Measurements from ENCODE around the gene MEGF8.

DNA sequence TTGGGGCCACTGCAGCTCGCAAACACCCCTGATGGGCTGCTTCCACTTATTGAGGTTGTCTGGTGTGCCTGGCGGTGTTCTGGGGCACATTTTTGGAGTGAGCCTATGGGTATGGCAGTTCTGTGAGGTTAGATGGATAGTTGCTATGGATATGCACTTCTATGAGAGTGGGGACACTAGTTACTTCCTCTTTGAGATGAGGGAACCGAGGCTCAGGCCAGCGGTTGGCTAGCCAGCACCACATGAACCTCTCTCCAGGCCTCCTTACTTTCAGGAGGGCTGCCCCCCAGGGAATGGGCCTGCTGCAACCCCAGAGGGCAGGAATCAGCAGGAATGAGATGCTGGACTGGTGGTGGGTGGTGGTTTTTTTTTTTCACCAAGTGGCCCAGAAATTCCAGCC lies 37.0 kb upstream of the MEGF8 start:
- TF ChIP-seq, protein P1, sequence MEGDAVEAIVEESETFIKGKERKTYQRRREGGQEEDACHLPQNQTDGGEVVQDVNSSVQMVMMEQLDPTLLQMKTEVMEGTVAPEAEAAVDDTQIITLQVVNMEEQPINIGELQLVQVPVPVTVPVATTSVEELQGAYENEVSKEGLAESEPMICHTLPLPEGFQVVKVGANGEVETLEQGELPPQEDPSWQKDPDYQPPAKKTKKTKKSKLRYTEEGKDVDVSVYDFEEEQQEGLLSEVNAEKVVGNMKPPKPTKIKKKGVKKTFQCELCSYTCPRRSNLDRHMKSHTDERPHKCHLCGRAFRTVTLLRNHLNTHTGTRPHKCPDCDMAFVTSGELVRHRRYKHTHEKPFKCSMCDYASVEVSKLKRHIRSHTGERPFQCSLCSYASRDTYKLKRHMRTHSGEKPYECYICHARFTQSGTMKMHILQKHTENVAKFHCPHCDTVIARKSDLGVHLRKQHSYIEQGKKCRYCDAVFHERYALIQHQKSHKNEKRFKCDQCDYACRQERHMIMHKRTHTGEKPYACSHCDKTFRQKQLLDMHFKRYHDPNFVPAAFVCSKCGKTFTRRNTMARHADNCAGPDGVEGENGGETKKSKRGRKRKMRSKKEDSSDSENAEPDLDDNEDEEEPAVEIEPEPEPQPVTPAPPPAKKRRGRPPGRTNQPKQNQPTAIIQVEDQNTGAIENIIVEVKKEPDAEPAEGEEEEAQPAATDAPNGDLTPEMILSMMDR (IDR thresholded peaks at IDR 0.05) = no peak
- no peak for TF ChIP-seq ZFX (IDR thresholded peaks at IDR 0.05; ENCODE audit: borderline replicate concordance)

All from 22Rv1 (cell line).